ENCODE results near the gene IGSF3. TPM values are rescaled to one million over a fixed set of nuclear protein-coding genes. Genes with fewer than 3 reads are reported as not detected.

IGSF3 gene
- total RNA-seq, 1 experiment from 2014 or later, result not detected

DNA sequence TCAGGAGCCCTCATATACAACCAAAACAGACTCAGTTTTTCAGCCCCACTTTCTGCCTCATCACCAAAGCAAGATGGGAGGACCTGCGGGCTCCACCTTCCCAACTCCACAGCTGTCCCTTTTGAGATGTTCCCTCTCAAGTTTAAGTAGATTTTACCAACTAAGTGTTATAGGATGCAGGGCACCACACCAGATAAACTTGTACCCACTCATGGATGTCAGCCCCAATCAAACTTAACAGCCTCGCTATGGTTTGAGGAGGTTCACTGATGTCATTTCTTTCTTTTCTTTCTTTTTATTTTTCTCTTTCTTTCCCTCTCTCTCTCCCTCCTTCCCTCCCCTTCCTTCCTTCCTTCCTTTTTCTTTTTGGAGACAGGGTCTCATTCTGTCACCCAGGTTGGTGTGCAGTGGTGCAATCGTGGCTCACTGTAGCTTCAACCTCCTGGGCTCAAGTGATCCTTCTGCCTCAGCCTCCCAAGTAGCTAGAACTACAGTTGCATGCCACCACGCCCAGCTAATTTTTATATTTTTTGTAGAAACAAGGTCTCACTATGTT lies 110.1 kb downstream of the IGSF3 start:
- Histone ChIP-seq H3K4me2 (ENCODE audit: low read depth, low read length, poor library complexity, severe bottlenecking) (no peak overlapping the region), H3K27ac (ENCODE audit: low read length) (no peak overlapping the region), H3K9me3 (ENCODE audit: low read length) (no peaks in the 10 kb centered on the region), H2AFZ (ENCODE audit: low read length) (no peak overlapping the region), H3K9ac (ENCODE audit: low read length) (no peak overlapping the region), H3K9me2 (replicated peaks; ENCODE audit: insufficient read depth, low read length) (no peaks in the 10 kb centered on the region), H3K4me3 (ENCODE audit: low read length) (no peak overlapping the region), H3K4me1 (ENCODE audit: low read length) (peaks cover 4% of the 10 kb centered on the region), H3K27me3 (ENCODE audit: low read length) (no peaks in the 10 kb centered on the region), H4K20me1 (ENCODE audit: insufficient read depth, low read depth, low read length) (no peaks in the 10 kb centered on the region), H3K36me3 (ENCODE audit: insufficient read depth, low read length) (no peaks in the 10 kb centered on the region), H3K79me2 (ENCODE audit: low read length) (no peaks in the 10 kb centered on the region)
- no peak for DNase-seq

DNA sequence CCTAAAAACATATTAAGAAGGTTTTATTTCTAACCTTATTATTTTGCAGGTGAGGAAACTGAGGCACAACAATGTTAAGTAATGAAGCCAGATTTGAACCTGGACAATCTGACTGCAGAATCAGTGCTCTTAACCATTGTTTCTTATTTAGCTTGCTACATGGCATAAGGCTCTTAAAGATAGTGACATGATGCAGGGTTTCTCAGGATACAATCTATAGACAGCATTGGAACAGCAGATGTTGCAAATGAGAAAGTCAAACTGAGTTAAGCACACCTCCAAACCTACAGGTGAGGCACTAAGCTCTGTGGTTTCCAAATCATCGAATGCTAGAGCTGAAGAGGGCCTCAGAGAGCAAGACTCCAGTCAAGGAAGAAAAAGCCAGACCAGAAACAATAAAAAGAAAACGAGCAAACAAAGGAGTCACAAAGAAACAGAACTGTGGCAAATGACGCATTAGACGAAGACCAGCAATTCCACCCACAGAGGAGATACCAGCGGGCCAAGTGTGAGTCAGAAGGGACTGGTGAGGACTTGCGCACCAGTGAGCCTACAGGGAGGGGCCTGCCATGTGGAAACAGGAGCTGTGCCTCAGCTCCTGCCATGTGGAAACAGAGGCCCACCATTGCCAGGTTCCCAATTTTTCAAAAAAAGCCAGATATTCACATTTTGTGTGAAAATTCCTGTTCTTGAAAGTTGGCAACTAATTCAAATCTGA lies 111.1 kb downstream of the IGSF3 start:
- H3K4me2 ChIP-seq (ENCODE audit: low read depth, low read length, poor library complexity, severe bottlenecking), result no peak overlapping the region
- no peaks in the 10 kb centered on the region for H4K20me1 ChIP-seq (ENCODE audit: insufficient read depth, low read depth, low read length)
- H2AFZ ChIP-seq (ENCODE audit: low read length), result no peak overlapping the region
- DNase-seq, result no peak
- no peak overlapping the region for H3K9ac ChIP-seq (ENCODE audit: low read length)
- no peak overlapping the region for H3K4me3 ChIP-seq (ENCODE audit: low read length)
- H3K27ac ChIP-seq (ENCODE audit: low read length), result no peak overlapping the region
- no peaks in the 10 kb centered on the region for H3K79me2 ChIP-seq (ENCODE audit: low read length)
- H3K4me1 ChIP-seq (ENCODE audit: low read length), result peaks cover 4% of the 10 kb centered on the region
- H3K9me3 ChIP-seq (ENCODE audit: low read length), result no peaks in the 10 kb centered on the region
- H3K9me2 ChIP-seq (replicated peaks; ENCODE audit: insufficient read depth, low read length), result no peaks in the 10 kb centered on the region
- H3K36me3 ChIP-seq (ENCODE audit: insufficient read depth, low read length), result no peaks in the 10 kb centered on the region
- no peaks in the 10 kb centered on the region for H3K27me3 ChIP-seq (ENCODE audit: low read length)

DNA sequence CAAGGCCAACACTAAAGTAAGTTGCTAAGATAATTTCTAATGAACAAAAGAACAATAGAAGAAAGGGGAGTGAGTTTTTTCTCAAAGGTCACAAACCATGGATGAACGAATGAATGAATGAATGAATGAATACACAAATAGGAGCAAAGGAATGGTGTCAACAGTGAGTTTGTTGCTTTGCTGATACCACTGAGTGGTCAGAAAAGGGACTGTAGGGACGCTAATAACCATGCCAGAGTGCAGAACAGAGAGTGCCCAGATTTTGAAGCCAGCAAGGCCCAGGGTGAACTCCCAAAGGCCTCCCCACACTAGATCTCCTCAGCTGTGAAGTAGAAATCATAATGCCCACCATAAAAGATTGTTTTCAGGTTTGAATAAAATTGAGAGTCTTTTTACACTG lies 112.6 kb downstream of the IGSF3 start:
- no peaks in the 10 kb centered on the region for H3K9me3 ChIP-seq (ENCODE audit: low read length)
- no peak for DNase-seq
- no peaks in the 10 kb centered on the region for H3K27me3 ChIP-seq (ENCODE audit: low read length)
- H3K9me2 ChIP-seq (replicated peaks; ENCODE audit: insufficient read depth, low read length), result no peaks in the 10 kb centered on the region
- H3K9ac ChIP-seq (ENCODE audit: low read length), result no peak overlapping the region
- H3K79me2 ChIP-seq (ENCODE audit: low read length), result no peaks in the 10 kb centered on the region
- H3K27ac ChIP-seq (ENCODE audit: low read length), result no peak overlapping the region
- no peaks in the 10 kb centered on the region for H3K36me3 ChIP-seq (ENCODE audit: insufficient read depth, low read length)
- no peak overlapping the region for H3K4me3 ChIP-seq (ENCODE audit: low read length)
- H3K4me2 ChIP-seq (ENCODE audit: low read depth, low read length, poor library complexity, severe bottlenecking), result no peak overlapping the region
- no peak overlapping the region for H2AFZ ChIP-seq (ENCODE audit: low read length)
- H3K4me1 ChIP-seq (ENCODE audit: low read length), result no peaks in the 10 kb centered on the region
- no peaks in the 10 kb centered on the region for H4K20me1 ChIP-seq (ENCODE audit: insufficient read depth, low read depth, low read length)

DNA sequence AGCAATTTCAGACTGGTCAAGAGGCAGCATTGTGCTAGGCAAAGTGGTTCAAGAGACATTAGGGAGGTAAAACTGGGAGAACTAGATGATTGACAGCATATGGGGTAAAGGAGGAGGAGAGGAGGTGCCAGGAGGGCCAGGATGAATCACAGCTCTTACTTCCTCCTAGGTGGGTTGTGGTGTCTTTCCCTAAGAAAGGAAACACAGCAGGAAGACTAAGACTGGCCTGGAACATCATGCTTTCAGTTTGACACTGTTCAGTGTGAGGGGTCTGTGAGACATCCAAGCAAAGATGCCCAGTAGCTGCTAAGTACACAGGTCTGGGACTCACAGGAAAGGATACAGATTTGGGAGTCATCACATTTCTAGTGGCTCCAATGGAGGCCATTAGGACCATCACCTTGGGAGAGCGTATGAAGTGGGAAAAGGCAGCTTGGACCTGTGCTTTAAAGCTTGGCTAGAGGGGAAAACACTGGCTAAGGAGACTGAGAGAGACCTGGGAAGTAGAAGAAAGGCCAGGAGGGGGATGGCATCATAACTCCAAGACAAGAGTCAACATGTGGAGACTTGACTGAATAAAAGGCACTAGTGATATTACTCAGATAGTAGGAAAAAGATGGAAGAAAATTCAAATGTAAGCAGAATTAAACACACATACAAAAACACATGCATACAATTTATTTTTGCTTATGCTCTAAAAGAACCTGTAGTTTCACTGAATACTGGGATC lies 114.0 kb downstream of the IGSF3 start:
- Histone ChIP-seq H3K4me2 (ENCODE audit: low read depth, low read length, poor library complexity, severe bottlenecking) (no peak overlapping the region), H2AFZ (ENCODE audit: low read length) (no peak overlapping the region), H3K9ac (ENCODE audit: low read length) (no peak overlapping the region), H3K9me2 (replicated peaks; ENCODE audit: insufficient read depth, low read length) (no peaks in the 10 kb centered on the region), H3K36me3 (ENCODE audit: insufficient read depth, low read length) (no peaks in the 10 kb centered on the region), H3K27ac (ENCODE audit: low read length) (no peak overlapping the region), H3K4me1 (ENCODE audit: low read length) (no peaks in the 10 kb centered on the region), H3K27me3 (ENCODE audit: low read length) (no peaks in the 10 kb centered on the region), H4K20me1 (ENCODE audit: insufficient read depth, low read depth, low read length) (no peaks in the 10 kb centered on the region), H3K4me3 (ENCODE audit: low read length) (no peak overlapping the region), H3K9me3 (ENCODE audit: low read length) (no peaks in the 10 kb centered on the region), H3K79me2 (ENCODE audit: low read length) (no peaks in the 10 kb centered on the region)
- DNase-seq, result no peak

DNA sequence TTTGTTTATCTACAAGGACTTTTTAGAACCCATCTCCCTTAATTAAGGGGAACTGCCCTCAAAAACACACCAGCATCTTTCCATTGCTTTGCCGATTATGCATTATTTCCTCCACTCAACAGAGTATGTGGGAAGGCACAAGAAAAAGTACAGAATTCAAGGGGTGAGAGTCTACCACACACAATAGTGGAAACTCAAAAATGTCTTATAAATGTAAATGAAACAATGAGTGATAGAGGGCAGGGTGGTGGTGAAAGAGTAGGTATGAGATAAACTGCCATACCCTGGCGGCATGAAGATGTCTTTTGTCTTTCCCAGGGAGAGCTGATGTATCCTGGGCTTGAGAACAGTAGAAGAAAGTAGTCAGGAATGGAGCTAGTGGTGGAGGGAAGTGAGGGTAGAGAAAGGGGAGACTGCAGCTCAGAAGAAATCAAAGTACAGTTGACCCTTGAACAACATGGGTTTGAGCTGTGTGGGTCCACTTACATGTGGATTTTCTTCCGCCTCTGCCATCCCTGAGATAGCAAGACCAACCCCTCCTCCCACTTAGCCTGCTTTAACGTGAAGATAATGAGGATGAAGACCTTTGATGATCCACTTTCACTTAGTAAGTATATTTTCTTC lies 121.1 kb downstream of the IGSF3 start:
- H3K27me3 ChIP-seq (ENCODE audit: low read length), result no peaks in the 10 kb centered on the region
- H3K27ac ChIP-seq (ENCODE audit: low read length), result no peak overlapping the region
- H3K79me2 ChIP-seq (ENCODE audit: low read length), result no peaks in the 10 kb centered on the region
- no peaks in the 10 kb centered on the region for H3K9me2 ChIP-seq (replicated peaks; ENCODE audit: insufficient read depth, low read length)
- H2AFZ ChIP-seq (ENCODE audit: low read length), result no peak overlapping the region
- DNase-seq, result no peak
- no peak overlapping the region for H3K4me3 ChIP-seq (ENCODE audit: low read length)
- no peaks in the 10 kb centered on the region for H3K4me1 ChIP-seq (ENCODE audit: low read length)
- H3K9ac ChIP-seq (ENCODE audit: low read length), result no peak overlapping the region
- no peaks in the 10 kb centered on the region for H4K20me1 ChIP-seq (ENCODE audit: insufficient read depth, low read depth, low read length)
- no peaks in the 10 kb centered on the region for H3K36me3 ChIP-seq (ENCODE audit: insufficient read depth, low read length)
- H3K4me2 ChIP-seq (ENCODE audit: low read depth, low read length, poor library complexity, severe bottlenecking), result no peak overlapping the region
- no peaks in the 10 kb centered on the region for H3K9me3 ChIP-seq (ENCODE audit: low read length)

DNA sequence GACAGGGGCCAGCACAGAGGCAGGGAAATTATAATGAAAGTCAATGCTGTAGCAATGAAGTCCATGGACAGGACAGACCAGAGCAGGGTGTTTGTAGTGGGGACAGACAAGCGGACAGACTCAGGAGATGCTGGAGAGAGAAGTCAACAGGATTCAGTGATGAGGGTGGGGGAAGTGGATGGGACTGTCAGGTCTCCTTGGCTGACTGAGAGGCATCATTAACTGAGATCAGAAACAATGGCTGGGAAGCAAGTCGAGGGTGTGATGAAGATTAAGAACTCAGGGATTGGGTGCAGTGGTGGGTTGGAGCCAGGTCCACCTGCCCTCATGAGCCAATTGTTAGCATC lies 122.2 kb downstream of the IGSF3 start:
- Histone ChIP-seq H3K4me3 (ENCODE audit: low read length) (no peak overlapping the region), H2AFZ (ENCODE audit: low read length) (no peak overlapping the region), H3K79me2 (ENCODE audit: low read length) (no peaks in the 10 kb centered on the region), H3K9me2 (replicated peaks; ENCODE audit: insufficient read depth, low read length) (no peaks in the 10 kb centered on the region), H3K4me2 (ENCODE audit: low read depth, low read length, poor library complexity, severe bottlenecking) (no peak overlapping the region), H3K36me3 (ENCODE audit: insufficient read depth, low read length) (no peaks in the 10 kb centered on the region), H4K20me1 (ENCODE audit: insufficient read depth, low read depth, low read length) (no peaks in the 10 kb centered on the region), H3K27ac (ENCODE audit: low read length) (no peak overlapping the region), H3K4me1 (ENCODE audit: low read length) (peaks cover 2% of the 10 kb centered on the region), H3K9me3 (ENCODE audit: low read length) (no peaks in the 10 kb centered on the region), H3K27me3 (ENCODE audit: low read length) (no peaks in the 10 kb centered on the region), H3K9ac (ENCODE audit: low read length) (no peak overlapping the region)
- DNase-seq, result no peak

DNA sequence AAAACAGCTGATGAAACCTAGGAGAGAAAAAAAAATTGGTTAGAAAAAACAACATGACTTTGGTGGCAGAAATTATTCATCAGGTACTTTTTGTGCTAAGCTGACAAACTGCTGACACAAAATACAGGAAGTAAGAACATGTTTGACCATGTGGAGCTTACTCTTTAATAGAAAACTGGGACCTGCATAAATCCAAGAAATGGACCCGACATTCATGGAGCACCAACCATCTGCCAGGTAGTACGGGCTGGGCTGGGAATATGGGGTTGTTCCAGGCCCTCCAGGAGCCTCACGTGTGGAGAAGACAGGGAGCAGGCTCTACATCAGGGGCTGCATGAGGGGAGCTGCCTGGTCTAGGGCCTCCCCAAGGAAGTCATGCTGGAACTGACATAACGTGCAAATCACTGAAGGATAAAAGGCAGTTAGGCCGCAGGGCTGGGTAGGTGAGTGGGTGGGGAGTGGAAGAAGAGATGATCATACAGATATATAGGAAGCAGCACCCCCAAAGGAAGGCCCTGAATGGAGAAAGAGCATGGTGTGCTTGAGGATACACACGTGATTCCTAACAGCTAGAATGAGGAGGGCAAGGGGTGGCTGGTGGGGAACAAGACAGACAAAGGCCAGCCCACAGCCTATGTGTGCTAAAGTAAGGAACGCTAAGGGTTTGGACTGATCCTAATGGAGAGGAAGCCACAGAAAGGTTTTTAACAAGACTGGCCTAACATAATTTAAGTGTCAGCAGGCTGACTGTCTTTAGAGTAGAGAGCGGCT lies 122.8 kb downstream of the IGSF3 start:
- Histone ChIP-seq H3K79me2 (ENCODE audit: low read length) (no peaks in the 10 kb centered on the region), H3K4me2 (ENCODE audit: low read depth, low read length, poor library complexity, severe bottlenecking) (no peak overlapping the region), H3K9me3 (ENCODE audit: low read length) (no peaks in the 10 kb centered on the region)

DNA sequence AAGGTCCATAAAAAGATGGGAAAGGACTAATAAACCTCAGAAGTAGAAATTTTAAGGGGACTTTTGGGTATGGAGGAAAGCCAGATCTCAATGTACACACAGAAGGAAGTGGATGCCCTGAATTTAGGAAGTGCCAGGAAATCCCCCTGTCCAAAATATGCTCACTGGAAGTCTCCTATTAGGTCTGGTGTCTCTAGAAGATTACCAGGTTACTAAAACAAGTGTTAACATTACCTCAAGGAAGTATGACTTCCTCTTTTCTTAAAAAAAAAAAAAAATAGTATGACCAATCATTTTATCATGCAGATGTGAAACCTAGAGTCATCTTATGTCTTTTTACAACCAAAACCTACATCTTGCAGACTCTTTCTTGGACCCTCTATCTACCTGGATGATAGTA lies 127.4 kb downstream of the IGSF3 start:
- Histone ChIP-seq H3K9me3 (ENCODE audit: low read length) (no peaks in the 10 kb centered on the region), H3K9me2 (replicated peaks; ENCODE audit: insufficient read depth, low read length) (no peaks in the 10 kb centered on the region), H3K9ac (ENCODE audit: low read length) (no peak overlapping the region), H3K36me3 (ENCODE audit: insufficient read depth, low read length) (no peaks in the 10 kb centered on the region), H3K27ac (ENCODE audit: low read length) (no peak overlapping the region), H3K4me2 (ENCODE audit: low read depth, low read length, poor library complexity, severe bottlenecking) (no peak overlapping the region), H2AFZ (ENCODE audit: low read length) (no peak overlapping the region), H4K20me1 (ENCODE audit: insufficient read depth, low read depth, low read length) (no peaks in the 10 kb centered on the region), H3K4me3 (ENCODE audit: low read length) (no peak overlapping the region), H3K4me1 (ENCODE audit: low read length) (peaks cover 12% of the 10 kb centered on the region), H3K27me3 (ENCODE audit: low read length) (no peaks in the 10 kb centered on the region), H3K79me2 (ENCODE audit: low read length) (no peaks in the 10 kb centered on the region)
- peak; percentile 66 for DNase-seq

More for the DNA sequence above, 122.8 kb downstream of the IGSF3 start:
- no peak overlapping the region for H3K9ac ChIP-seq (ENCODE audit: low read length)
- no peak overlapping the region for H3K4me3 ChIP-seq (ENCODE audit: low read length)
- no peak for DNase-seq
- H3K27ac ChIP-seq (ENCODE audit: low read length), result no peak overlapping the region
- H3K36me3 ChIP-seq (ENCODE audit: insufficient read depth, low read length), result no peaks in the 10 kb centered on the region
- peaks cover 8% of the 10 kb centered on the region for H3K4me1 ChIP-seq (ENCODE audit: low read length)
- H3K9me2 ChIP-seq (replicated peaks; ENCODE audit: insufficient read depth, low read length), result no peaks in the 10 kb centered on the region
- H2AFZ ChIP-seq (ENCODE audit: low read length), result no peak overlapping the region
- H4K20me1 ChIP-seq (ENCODE audit: insufficient read depth, low read depth, low read length), result no peaks in the 10 kb centered on the region
- no peaks in the 10 kb centered on the region for H3K27me3 ChIP-seq (ENCODE audit: low read length)
